Activated CD4-positive, alpha-beta T cell treated with anti-CD3 and anti-CD28 coated beads, Interleukin-10, Interleukin-2, amounts not matched to agents 100 ng/mL and 50 ng/mL, durations not matched to agents 16 hours and 8 hours (primary cell): Measurements from ENCODE around the gene QRFP.

Source experiments
- DNase-seq: peaks from one replicate; pipeline ENCODE4 v3.0.0-alpha.2; 2020

Gene QRFP

DNA sequence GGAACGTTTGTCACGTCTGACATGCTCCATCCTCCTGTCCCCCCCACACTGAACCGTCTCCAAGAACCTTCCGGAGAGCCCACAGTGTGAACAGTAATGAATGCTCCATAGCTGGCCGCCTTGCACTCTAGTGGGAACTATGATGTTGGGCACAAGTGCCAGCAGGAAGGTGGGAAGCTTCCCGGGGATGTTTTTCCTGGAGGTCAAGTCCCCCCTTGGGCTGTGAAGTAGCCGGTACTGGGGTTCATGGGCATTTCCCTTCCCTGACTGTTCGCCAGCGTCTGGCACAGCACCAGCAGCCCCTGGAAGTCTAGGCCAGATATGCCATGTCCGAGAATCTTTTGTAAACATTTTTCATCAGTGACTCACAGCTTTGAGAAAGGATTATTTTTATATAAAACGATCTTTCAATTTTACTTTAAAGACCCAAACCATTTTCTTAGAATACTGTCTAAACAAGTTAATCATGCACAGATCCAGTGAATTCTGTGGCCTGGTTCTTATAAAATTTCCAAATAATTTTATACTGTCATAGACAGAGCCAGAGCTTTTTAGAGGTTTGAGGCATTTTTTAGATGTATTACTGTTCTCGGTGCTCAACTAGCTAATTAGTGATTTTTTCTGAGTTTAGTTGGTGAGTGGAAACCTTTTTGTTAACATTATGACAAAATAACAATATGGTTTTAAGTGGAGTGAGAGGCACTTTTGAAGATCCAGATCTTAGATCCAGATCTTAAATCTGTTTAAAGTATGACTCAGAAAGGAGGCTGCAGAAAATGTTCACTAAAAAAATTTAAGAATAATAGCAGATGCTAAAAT is 49.9 kb downstream of the QRFP start:
- DNase-seq = no peak

- DNase-seq = no peak
These were observed 50.6 kb downstream of the QRFP start for GRCh38 chr9:130845901-130846481.

DNA sequence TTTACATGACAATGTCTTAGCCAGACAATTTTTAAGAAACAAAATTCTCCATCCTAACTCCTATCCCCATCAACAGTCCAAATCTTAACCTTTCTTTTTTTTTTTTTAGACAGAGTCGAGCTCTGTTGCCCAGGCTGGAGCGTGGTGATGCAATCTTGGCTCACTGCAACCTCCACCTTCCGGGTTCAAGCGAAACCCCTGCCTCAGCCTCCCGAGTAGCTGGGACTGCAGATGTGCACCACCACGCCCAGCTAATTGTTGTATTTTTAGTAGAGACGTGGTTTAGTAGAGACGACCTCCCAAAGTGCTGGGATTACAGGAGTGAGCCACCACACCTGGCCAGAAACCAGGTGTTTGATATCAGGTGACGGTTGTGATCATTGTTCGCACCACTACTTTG is 51.4 kb downstream of the QRFP start:
- no peak for DNase-seq

DNA sequence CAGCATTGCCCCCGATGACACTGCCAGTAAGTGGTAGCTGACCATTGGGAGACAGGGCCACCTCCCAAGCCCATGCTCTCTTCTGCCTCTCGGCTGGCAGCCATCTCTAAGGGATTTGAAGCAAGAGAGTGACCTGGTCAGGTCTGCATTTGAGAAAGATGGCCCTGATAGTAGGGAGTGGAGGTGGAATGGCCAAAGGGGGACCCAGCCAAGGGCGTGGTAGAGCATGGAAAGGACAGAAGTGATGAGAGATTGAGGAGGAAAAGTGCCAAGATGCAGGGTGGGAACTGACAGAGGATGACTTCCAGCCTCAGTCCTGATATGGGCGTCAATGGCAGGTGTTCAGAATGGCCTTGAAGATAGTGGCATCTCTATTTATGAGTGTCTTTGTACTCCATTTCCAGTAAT is 52.6 kb downstream of the QRFP start:
- no peak for DNase-seq

DNA sequence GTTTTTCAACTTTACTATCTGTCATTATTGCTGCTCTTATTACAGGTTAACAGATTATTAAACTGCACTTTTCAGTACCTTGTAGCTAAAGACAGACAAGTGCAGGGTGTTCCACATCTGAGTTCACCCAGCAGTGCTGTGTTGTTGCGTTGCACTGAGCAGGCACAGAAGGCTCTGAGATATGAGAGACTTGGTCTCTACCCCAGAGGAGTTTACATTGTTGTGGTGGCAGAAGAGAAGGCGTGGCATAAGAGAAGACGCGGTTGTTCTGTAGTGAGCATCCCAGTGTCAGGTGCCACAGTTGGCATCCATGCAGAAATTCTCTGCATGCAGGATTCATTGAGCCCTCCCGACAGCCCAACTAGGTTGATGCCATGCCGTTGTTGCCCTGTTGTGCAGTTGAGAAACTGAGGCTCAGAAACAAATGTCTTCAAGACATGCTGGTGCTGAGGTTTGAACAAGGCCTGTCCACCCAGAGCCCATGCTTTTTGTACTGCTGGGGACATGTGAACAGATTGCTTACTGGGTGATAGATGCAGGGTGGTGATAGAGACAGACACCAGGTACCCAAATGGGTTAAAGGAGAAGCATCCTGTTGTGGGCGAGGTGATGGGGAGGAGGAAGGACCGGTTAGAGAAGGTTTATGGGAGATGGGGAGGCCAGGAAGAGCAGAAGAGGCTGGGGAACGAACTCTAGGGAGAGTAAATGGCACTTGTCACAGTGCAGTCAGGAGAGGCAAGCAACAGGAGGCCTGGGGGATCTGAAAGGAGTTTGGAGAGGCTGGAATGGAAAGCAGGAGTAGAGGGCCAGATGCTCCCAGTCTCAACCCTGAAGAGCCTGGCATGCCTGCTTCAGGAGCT is 53.3 kb downstream of the QRFP start:
- no peak for DNase-seq
